Temporal lobe (tissue), 2 donors: ENCODE data around the gene PANK1. TPM values are rescaled to one million over a fixed set of nuclear protein-coding genes. Genes with fewer than 3 reads are reported as not detected.

Experiments
- small RNA-seq: library from RNA; depleted of rRNA; stranded (forward); fragments of <200 nt; gene quantifications from one replicate; pipeline ENCODE3, GENCODE V24; 2014; ENCODE audit warnings: low replicate concordance
- total RNA-seq: library from RNA; depleted of rRNA; stranded (reverse); fragments of >200 nt; gene quantifications from one replicate; pipeline ENCODE4 v1.2.3, GENCODE V29; 2014

The PANK1 gene
- total RNA-seq, 1 donor from 2014 or later: 27.8 TPM

Small RNA genes lying within 50 kb of the gene (small RNA-seq; reads per million reads assigned to genes)
- 472 reads per million, percentile 98 among the genes with 10 or more reads in this experiment for gene MIR107

Other genes with a start within 250 kb of the PANK1 start
- gene IFIT5, start 230.7 kb downstream of the PANK1 start, total RNA-seq: 35.4 TPM
- gene SLC16A12, start 109.6 kb downstream of the PANK1 start, total RNA-seq: 2.2 TPM
- 8.1 TPM for gene KIF20B, start 56.3 kb upstream of the PANK1 start, total RNA-seq